GM19035 (cell line): ENCODE results near the gene APBB2.
"Not testable (repeated sequence)": the region's sequence is repeated elsewhere in the genome, so short reads cannot be mapped to it uniquely, and the experiment has no call there.

Source experiments
- ATAC-seq: cut with Tn5 transposase; IDR thresholded peaks from one replicate; pipeline ENCODE4 v1.9.1; 2021; ENCODE audit not compliant: unreplicated experiment

The APBB2 gene

DNA sequence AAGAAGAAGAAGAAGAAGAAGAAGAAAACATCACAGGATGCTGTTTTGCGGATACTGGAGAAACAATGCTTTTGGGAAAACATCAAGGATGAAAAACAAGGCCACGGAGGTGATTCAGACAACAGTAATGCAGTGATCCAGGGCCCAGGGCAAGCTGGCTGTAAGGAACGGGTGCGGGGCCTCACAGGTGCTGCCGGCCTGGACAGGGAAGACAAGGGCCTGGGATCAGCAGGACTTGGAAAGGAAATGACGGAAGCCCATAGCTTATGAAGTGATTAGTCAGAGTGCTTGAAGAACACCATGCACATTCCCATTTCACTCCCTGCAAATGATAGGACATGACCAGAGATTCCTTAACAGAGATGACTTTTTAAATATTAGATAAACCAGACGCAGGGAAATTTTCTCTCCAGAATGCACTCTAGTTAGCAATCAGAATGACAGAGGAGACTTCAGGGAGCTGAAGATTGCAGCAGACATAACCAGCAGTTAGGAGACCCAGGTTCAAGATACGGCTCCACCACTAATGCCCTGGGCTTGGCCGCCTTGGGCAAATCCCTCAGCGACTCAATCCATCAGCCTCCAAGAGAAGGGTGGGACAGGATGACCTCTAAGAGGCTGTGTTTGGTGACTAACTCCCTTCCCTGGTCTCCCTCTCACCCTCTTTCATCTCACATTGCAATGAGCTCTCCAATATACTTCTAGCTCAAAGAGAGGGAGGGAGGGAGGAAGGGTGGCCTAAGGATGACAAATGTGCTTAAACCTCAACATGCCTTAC lies 54.1 kb downstream of the APBB2 start:
- ATAC-seq, result no peak

DNA sequence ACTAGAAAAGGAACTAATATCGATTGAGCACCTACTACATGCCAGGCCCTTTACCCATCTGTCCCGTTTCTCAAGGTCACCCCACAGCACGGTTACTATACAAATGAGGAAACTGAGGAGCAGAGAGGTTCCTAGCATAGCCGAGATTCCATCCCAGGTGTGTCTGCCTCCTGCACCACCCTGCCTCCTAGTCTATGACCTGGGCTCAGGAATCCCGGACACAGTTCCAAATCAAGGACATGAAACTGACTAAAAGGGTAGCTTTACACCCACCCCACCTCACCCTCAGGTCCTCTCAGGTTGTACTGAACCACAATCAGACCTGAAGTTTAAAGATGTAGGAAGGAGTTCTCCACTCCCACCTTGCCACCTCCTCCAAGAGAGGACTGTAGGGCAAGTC lies 55.6 kb downstream of the APBB2 start:
- no peak for ATAC-seq

DNA sequence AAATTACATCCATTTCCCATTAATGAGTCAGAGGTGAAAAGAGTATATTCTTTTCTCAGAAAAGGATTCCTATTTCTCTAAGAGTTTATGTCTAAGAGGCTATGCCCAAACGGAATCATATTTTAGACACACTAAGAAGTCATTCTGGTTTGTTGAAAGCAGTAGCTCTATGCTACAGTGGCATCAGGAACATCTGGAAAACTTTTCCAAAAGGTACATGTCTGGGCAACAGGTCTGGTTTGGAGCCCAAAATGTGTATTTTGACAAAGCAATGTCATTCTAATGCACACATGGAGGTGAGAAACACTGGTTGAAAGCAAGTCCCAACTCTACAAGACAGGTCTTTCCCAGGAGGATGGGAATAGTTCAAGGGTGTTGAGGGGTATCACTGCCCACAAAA lies 56.1 kb downstream of the APBB2 start:
- ATAC-seq, result no peak

DNA sequence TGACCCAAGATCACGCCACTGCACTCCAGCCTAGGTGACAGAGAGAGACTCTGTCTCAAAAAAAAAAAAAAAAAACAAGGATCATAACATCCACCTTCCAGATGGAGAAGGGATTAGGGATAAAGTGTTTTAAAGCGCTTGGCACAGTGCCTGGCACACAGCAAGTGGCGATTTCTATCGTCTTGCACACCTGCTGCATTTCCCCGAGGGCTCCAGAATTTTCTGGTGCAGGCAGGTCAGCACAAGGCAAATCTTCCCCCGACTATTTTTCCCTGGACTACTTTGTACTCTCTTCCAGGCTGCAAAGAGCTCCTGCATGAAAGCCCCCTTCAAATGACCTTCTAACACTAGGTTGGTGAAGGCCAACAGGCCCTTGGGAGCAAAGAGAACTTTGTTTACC lies 57.3 kb downstream of the APBB2 start:
- ATAC-seq, result no peak

DNA sequence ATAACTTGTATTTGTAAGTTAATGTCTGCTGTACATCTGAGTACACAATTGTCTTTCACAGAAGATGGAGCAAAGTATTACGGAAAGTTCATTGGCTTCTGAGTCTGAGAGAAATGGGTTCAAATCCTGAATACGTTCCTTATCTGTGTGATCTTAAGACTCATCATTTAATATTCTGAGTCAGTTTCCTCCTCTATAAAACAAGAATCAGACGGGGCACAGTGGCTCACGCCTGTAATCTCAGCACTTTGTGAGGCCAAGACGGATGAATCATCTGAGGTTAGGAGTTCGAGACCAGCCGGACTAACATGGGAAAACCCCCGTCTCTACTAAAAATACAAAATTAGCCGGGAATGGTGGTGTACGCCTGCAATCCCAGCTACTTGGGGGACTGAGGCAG lies 57.8 kb downstream of the APBB2 start:
- no peak for ATAC-seq

DNA sequence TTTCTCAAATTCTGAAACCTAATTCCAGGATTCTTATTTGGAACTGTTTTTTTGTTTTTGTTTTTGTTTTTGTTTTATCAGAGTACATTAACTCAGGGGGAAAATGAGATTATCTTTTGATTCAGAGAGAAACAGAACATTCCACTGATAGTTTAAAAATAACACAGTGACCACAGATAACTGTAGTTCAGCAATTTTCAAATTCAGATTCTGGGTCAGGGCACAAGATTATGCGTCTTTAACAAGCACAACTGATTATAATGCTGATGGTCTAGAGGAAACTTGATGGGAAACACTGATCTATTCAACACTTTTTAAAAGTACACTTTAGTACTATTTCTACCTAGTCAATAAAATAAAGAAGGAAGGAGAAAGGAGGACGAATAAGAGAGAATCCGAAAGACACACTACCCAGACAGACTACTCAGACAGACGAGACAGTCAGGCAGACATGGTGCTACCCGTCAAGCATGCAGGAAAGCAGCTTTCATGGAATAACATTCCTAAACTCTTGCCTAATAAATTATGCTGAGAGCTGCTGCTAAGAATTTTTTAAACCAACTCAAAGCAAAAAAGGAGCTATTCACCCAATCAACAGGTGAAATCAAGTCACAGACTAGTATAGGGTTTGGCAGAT lies 59.0 kb downstream of the APBB2 start:
- no peak for ATAC-seq

DNA sequence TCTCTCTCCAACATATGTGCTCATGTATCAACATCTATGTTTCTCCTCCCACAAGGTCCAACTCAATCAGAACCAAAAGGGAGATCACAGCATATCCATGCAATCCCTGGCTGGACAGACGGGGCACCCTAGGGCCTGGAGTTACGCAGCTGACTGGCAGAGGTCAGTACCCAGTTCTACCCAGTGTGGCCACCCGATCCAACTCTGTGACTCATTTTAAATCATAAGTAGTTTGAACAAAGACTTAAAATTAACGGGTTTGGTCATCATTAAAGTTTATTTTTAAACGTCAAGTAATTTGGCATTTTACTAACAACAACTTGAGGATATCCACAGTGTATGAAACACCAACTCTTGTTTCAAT lies 59.5 kb downstream of the APBB2 start:
- ATAC-seq, result no peak

DNA sequence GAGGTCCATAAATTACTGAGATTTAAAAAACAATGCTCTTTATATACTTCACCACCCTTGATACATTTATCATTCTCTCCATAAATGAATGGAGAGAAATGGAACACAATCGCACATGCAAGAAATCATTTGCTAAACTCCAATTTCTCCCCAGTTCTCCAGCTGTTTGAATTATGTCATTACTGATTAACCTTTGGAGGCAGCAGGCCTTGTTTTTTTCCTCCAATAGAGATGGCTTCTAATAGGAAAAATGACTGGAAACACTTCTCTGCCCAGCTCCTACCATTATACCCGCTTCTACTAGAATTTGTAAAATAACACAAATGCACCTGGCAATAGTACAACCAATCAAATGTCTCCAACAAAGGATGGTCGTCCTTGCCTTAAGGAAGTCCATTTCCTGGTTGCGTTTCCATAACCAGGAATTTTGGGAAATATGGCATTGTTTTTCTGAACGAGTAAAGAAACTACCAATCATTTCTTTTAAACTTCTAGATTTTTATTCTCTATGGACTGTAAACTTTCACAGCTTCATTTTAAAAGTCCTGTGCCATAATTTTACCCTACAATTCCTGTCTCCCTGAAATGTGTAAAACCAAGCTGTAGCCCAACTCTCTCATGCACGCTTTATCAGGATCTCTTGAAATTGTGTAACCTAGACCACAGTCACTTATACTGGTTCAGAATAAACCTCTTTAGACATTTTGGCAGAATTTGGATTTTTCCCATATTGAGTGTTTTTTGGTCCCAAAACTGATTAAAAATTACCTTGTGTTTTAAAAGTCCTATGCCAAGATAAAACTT lies 60.1 kb downstream of the APBB2 start:
- ATAC-seq, result no peak

DNA sequence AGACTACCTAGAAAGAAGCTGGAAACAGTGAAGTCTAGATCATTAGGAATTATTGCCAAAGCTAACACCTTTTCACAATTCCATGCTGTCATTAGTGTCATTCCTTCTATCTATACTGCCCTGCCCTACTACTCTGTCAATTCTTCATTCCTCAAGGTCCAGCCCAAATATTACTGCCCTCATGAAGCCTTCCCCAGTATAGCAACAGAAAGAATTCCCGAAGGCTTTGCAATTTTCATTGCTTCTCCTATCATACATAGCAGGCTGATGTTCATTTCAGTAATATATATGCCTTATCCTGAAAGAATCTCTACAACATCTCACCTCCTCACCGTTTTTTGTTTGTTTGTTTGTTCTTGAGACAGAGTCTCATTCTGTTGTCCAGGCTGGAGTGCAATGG lies 63.9 kb downstream of the APBB2 start:
- no peak for ATAC-seq

DNA sequence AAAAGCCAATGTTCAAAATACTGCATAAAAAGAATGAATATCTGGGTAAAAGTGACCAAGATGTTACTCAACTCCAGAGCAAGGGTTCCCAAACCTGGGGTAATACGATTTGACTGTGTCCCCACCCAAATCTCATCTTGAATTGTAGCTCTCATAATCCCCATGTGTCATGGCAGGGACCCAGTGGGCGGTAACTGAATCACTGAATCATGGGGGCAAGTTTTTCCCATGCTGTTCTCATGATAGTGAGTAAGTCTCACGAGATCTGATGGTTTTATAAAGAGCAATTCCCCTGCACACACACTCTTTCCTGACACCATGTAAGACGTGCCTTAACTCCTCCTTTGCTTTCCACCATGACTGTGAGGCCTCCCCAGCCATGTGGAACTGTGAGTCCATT lies 64.8 kb downstream of the APBB2 start:
- not testable (repeated sequence) for ATAC-seq

DNA sequence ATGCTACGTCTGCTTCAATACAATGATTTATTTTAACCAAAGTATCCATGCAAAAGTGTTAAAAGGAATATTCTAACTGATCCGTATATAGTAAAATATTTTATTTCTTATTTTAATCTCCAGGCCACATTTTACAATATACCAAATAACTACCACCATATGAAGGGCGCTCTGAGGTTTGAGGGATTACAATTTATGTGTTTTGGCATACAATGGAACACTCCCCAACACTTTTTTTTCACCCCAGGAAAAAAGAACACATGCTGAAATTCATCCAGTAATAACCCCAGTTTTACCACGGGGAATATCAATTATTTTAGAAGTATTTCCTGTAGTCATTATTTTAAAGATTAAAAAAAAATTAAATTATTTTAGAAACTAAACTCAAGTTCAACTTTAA lies 65.4 kb downstream of the APBB2 start:
- no peak for ATAC-seq

DNA sequence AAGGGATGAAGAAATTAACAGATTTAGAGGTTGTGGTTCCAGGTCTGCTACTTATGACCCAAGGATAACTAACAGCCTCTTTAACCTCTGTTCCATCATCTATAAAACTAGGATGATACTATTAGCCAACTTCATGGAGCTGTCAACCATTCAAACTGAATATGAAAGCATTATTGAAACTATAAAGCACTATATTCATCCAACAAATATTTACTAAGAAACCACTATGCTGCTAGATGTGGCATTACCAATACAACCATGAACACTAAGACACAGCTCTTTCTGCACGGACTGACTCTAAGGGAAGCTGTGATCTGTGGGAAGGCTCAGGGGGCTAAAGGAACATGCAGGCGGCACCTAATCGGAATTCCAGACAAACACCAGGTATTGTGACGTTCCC lies 66.0 kb downstream of the APBB2 start:
- no peak for ATAC-seq

DNA sequence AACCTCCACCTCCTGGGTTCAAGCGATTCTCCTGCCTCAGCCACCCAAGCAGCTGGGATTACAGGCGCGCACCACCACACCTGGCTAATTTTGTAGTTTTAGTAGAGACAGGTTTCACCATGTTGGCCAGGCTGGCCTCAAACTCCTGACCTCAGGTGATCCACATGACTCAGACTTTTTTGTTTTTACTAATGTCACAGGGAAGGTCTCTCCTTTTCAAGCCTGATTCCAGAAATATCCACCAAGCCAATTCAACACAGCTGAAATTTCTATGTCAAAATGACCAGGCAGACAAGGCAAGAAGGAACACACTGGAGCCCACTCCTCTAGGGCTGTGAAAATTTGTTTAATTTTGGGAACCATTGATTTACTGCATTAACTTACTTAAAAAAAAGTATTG lies 66.8 kb downstream of the APBB2 start:
- ATAC-seq, result not testable (repeated sequence)

DNA sequence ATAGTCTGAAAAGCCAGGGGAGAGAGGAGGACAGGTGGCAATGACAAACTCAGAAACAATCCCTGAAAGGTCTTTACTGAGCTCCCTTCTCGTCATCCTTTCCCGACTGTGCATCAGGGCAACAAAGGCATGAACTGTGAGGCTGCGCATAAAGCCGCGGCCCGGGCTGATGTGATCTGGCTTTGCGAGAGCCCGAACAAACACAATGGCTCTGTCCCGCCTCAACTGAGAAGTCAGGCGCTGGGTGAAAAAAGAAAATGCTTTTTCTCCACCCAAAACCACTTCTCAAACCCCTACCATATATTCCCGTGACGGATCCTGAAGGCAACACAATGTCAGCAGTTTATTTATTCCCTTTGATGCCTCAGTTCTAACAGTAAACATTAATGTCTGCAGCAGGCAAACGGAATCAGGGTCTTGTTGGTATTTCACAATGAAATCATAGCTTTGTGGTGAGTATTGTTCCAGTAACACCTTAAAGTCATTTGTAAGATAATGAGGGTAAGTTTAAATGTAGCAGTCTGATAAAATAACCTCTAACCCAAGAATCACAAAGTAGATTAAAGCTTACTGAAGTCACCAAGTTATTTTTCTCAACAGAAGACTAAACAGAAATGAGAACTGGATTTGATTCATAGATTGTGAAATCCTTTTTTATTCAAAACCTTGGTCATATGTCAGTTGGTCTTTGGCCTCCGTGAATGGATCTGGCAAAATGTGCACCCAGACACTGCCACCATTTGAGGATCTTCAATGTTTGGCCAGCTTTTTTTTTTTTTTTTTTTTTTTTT lies 67.4 kb downstream of the APBB2 start:
- ATAC-seq, result no peak

DNA sequence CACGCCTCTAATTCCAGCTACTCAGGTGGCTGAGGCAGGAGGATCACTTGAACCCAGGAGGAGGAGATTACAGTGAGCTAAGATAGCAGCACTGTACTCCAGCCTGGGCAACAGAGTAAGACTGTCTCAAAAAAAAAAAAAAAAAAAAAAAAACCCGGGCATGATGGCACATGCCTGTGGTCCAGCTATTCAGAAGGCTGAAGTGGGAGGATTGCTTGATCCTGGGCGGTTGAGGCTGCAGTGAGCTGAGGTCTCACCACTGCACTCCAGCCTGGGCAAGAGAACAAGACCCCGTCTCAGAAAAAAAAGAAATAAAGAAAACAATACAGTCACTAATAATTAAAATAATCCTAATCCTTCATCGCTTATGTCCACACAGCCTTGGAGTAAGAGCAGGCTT lies 68.1 kb downstream of the APBB2 start:
- no peak for ATAC-seq

DNA sequence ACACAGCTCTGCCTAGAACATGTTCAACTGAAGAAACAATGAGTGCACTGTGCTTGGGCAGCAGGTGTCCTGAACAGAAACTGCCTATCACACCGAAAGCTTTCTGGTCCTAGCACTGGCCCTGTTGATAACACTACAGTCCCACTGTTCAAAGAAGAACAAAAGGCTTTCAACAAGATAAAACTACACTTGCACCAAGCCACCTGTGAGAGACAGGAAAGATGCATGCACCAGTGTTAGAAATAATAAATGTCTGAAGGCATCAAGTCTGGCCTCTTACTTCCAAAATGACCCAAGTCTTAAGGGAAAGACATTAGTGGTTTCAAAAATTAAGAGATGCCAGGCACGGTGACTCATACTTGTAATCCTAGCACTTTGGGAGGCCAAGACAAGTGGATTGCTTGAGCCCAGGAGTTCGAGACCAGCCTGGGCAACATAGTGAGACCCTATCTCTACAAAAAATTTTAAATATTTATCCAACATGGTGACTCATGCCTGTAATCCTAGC lies 68.7 kb downstream of the APBB2 start:
- no peak for ATAC-seq

DNA sequence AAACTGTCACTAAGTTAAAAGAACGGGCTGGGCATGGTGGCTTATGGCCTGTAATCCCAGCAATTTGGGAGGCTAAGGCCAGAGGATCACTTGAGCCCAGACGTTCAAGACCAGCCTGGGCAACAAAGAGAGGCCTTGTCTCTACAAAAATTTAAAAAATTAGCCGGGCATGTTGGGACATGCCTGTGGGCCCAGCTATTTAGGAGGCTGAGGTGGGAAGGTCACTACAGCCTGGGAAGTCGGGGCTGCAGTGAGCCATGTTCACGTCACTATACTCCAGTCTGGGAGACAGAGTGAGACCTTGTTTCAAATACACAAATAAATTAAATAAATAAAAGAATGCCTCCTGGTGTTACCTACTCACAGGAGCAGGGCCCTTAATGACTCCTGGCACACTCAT lies 69.5 kb downstream of the APBB2 start:
- ATAC-seq, result no peak

DNA sequence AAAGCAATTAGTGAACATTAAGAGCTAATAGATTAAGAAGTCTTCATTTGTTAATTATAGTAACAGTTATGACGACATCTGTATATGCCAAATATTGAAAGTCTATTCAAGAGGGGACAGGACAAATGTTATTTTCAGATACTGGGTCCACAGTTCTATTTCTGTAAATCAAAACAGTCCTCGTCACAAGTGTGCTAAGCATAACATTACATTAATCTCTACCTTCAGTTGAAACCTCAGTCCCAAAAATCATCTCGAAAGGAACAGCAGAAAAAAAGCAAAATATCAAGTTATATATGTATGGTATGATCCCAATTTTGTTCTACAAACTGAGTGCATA lies 70.3 kb downstream of the APBB2 start:
- no peak for ATAC-seq

DNA sequence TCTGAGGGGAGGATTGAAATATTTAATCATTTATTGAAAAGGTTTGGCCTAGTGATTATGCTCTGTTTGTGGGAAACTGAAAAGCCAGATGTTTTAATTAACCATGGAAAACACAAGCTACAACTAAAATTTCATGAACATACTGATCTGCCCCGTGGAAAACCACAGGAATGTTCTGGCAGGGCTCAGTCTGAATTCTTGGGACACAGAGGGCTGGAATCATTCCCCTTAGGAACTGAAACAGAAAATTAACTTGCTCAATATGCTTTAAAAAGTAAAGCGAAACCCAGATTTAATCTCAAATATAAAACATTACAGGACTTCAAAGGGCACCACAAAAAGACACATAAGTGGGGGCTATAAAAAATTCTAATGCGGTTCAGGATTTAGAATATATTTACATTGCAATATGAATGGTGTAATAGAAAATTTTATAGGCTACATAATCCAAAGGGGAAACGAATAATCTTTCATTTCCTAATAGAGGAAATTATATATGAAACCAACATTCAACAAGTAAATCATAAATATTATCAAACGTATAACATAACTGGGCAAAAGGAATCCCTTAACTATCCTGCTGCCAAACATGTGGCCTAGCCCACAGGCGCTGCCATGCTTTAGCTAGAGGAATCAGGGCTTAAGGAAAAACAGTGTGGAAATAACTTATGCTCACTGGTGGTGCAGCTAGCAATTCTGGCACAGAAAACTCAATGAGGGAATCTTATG lies 70.9 kb downstream of the APBB2 start:
- no peak for ATAC-seq
